Lower leg skin (tissue), 4 donors: ENCODE results near the gene TBC1D22A. TPM values are rescaled to one million over a fixed set of nuclear protein-coding genes. Genes with fewer than 3 reads are reported as not detected.

ENCODE experiments used
- DNase-seq, 2 donors: peaks; one replicate each; pipeline ENCODE4 v3.0.0-alpha.2; 2019; ENCODE audit warnings: low spot score in 2 of 2
- H3K4me3 ChIP-seq: fragments of 200-600 bp; sonication (generic); 2 replicates; pipeline ENCODE4 v1.5.1; 2017; ENCODE audit warnings: mild to moderate bottlenecking, low read depth; ENCODE audit not compliant: poor library complexity, severe bottlenecking
- CTCF ChIP-seq, 3 donors: fragments of 450-650 bp; IDR thresholded peaks; one replicate each; pipeline ENCODE4 v1.5.1; 2016; ENCODE audit warnings: antibody characterized with exemption in 3 of 3, mild to moderate bottlenecking in 3 of 3, moderate library complexity in 2 of 3
- POLR2A ChIP-seq, 2 donors: fragments of 450-650 bp; IDR thresholded peaks; one replicate each; pipeline ENCODE4 v1.6.1; 2016 to 2017; ENCODE audit warnings: antibody characterized with exemption in 2 of 2, mild to moderate bottlenecking in 1 of 2, moderate library complexity in 1 of 2
- WGBS, 2 donors: methylation state at CpG; one replicate each; pipeline ENCODE4 v1.1.5; 2018; 5-methylcytosine and 5-hydroxymethylcytosine counted together
- intact Hi-C: fragments of 100-400 bp; cut with DNase I; formaldehyde crosslinking; loops from one replicate; pipeline ENCODE4 v1.15.0; 2023; ENCODE audit warnings: low total_unique reads
- total RNA-seq, 4 donors: library from RNA; depleted of rRNA; stranded (reverse); fragments of >200 nt; gene quantifications; one replicate each; pipeline ENCODE4 v1.1.0, GENCODE V29; 2016

Gene TBC1D22A
- total RNA-seq, 4 donors from 2014 or later = 21.8 to 32.3 (median 31.6) TPM

- DNase-seq = peak in 1 of 2 donors; percentile 69
- H3K4me3 ChIP-seq = no peak overlapping the region
- TF ChIP-seq CTCF (IDR thresholded peaks at IDR 0.05) = no peak
- no peak for TF ChIP-seq POLR2A (IDR thresholded peaks at IDR 0.05)
- intact Hi-C loops = no loop called here
- WGBS, 2 donors = 96 to 97% methylated on average over 7 to 11 of the region's 11 CpGs
These were observed 224.3 kb downstream of the TBC1D22A start for GRCh38 chr22:46986788-46987187.

DNA sequence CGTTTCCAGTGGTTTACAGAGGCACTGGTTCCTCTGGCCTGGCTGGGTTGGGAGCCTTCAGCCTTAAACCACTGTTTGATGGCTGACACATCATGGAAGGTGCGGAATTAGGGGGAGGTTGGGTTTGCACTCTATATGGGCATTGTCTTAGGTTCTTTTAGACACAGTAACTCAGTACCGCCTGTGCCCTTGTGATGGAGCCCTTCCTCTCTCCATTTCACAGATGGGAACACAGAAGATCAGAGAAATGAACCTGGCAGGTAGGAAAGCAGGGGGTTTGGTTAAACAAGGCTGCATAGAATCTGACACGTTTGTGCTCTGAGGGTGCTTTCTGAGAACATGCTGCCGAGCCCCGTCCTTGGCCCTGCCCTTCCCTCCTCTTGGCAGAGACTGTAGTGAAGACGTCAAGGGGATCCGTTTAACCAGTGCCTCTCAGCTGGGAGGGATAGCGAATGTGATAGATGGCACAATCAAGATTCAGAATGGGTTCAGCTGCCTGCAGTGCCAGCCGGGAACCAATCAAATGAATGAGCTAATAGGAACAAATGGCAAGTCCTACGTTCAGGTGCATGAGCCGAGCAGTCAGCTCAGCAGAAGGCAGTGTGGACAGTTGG is 228.6 kb downstream of the TBC1D22A start:
- TF ChIP-seq POLR2A (IDR thresholded peaks at IDR 0.05) (no peak), CTCF (IDR thresholded peaks at IDR 0.05) (no peak)
- no peak overlapping the region for H3K4me3 ChIP-seq
- peak in 1 of 2 donors; percentile 52 for DNase-seq
- WGBS, 2 donors = 85% methylated on average over 12 of the region's 12 CpGs
- intact Hi-C loops = no loop called here

DNA sequence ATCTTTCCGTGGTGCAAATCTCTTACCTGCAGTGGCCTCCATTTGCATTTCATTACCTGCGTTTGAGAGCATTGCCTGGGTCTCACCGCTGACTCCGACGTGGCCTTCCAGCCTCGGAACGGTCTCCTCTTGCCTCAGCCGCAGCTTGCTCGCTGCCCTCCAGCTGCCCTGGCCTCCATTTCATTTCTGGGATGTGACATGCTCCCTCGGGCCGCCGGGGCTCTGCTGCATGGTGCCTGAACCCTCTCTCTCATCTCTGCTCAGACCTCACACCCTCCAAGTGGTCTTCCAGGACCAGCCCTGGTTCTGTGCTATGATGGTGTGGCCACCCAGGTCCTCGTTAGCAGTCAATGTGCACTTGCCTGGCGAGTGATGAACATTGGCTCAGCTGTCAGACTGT is 229.2 kb downstream of the TBC1D22A start:
- DNase-seq = peak in 1 of 2 donors; percentile 76
- no peak overlapping the region for H3K4me3 ChIP-seq
- no peak for TF ChIP-seq CTCF (IDR thresholded peaks at IDR 0.05)
- TF ChIP-seq POLR2A (IDR thresholded peaks at IDR 0.05) = no peak
- WGBS, 2 donors = 92% methylated on average over 14 of the region's 14 CpGs
- intact Hi-C loops = no loop called here

- H3K4me3 ChIP-seq = no peak overlapping the region
- intact Hi-C loops = no loop called here
- peak in 1 of 2 donors; percentile 78 for DNase-seq
- TF ChIP-seq POLR2A (IDR thresholded peaks at IDR 0.05) (no peak), CTCF (IDR thresholded peaks at IDR 0.05) (no peak)
- 86 to 89% methylated on average over 25 of the region's 25 CpGs for WGBS, 2 donors
These were observed 229.8 kb downstream of the TBC1D22A start for GRCh38 chr22:46992121-46992731.

DNA sequence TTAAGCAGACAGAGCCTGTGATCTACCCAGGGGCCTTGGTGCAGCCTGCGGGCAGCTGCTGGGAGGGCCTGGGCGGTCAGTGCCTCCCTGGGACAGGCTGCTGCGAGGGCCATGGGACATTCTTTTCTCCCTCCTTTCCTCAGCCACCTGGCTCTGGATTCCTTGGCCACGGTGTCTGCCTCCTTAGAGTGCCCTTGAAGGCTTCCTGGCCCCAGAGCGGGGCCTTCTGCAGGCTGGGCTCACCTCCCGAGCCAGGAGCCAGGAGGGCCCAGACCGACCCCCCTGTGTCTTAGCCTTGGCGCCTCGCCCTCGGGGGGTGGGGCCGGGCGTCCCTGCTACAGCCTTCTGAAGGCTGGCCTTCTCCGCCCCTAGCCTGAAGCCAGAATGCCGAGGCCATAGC is 231.2 kb downstream of the TBC1D22A start:
- DNase-seq = peak in 1 of 2 donors; percentile 83
- intact Hi-C loops = no loop called here
- no peak for TF ChIP-seq CTCF (IDR thresholded peaks at IDR 0.05)
- no peak for TF ChIP-seq POLR2A (IDR thresholded peaks at IDR 0.05)
- 46 to 60% methylated on average over 14 of the region's 14 CpGs for WGBS, 2 donors
- H3K4me3 ChIP-seq = no peak overlapping the region
